DOHH2 (cell line): Measurements from ENCODE around the gene SPTBN1.

ENCODE experiments used
- H3F3A ChIP-seq: fragments of 200-600 bp; sonication (generic), shearing (Covaris generic); 2 replicates; pipeline ENCODE4 v1.6.0; 2016; ENCODE audit warnings: antibody characterized with exemption, mild to moderate bottlenecking; ENCODE audit not compliant: control insufficient read depth, insufficient read depth
- H3K27ac ChIP-seq: fragments of 200-600 bp; sonication (generic); 2 replicates; pipeline ENCODE4 v1.5.1; 2014; ENCODE audit warnings: low read depth, mild to moderate bottlenecking, low read length, moderate library complexity
- H3K27me3 ChIP-seq: fragments of 200-600 bp; sonication (generic); 2 replicates; pipeline ENCODE4 v1.6.1; 2014; ENCODE audit warnings: mild to moderate bottlenecking, low read length, mixed read lengths; ENCODE audit not compliant: control insufficient read depth
- H3K36me3 ChIP-seq: fragments of 200-600 bp; sonication (generic); 2 replicates; pipeline ENCODE4 v1.6.1; 2014; ENCODE audit warnings: mild to moderate bottlenecking, low read length, moderate library complexity, mixed read lengths; ENCODE audit not compliant: control insufficient read depth
- H3K4me1 ChIP-seq: fragments of 200-600 bp; sonication (generic); 2 replicates; pipeline ENCODE4 v1.6.1; 2014; ENCODE audit warnings: mild to moderate bottlenecking, low read length, mixed read lengths; ENCODE audit not compliant: control insufficient read depth
- H3K4me2 ChIP-seq: fragments of 200-600 bp; sonication (generic); 2 replicates; pipeline ENCODE4 v1.6.0; 2014; ENCODE audit warnings: mild to moderate bottlenecking, low read length, moderate library complexity
- H3K4me3 ChIP-seq: fragments of 200-600 bp; sonication (generic); 2 replicates; pipeline ENCODE4 v1.5.1; 2014; ENCODE audit warnings: mild to moderate bottlenecking, low read length, mixed read lengths
- H3K79me2 ChIP-seq: fragments of 200-600 bp; sonication (generic); 2 replicates; pipeline ENCODE4 v1.6.1; 2014; ENCODE audit warnings: mild to moderate bottlenecking, low read length, mixed read lengths; ENCODE audit not compliant: control insufficient read depth
- H3K9me2 ChIP-seq: fragments of 200-600 bp; sonication (generic); replicated peaks from 2 replicates; pipeline ENCODE4 v1.6.1; 2014; ENCODE audit warnings: mild to moderate bottlenecking, low read length, mixed read lengths; ENCODE audit not compliant: control insufficient read depth
- H3K9me3 ChIP-seq: fragments of 200-600 bp; sonication (generic); 2 replicates; pipeline ENCODE4 v1.6.1; 2014; ENCODE audit warnings: antibody characterized with exemption, low read length, mixed read lengths; ENCODE audit not compliant: control insufficient read depth, insufficient read depth
- H4K20me1 ChIP-seq: fragments of 200-600 bp; sonication (generic); 2 replicates; pipeline ENCODE4 v1.6.0; 2014; ENCODE audit warnings: low read depth, mild to moderate bottlenecking, antibody characterized with exemption, low read length, moderate library complexity; ENCODE audit not compliant: control insufficient read depth, insufficient read depth
- CTCF ChIP-seq: fragments of 200-600 bp; sonication (generic); IDR thresholded peaks from one replicate; pipeline ENCODE4 v1.5.1; 2014; ENCODE audit warnings: antibody characterized with exemption, mild to moderate bottlenecking, low read depth, low read length; ENCODE audit not compliant: poor library complexity, severe bottlenecking
- EZH2phosphoT487 ChIP-seq: fragments of 200-600 bp; sonication (generic); IDR thresholded peaks from 2 replicates; pipeline ENCODE4 v1.6.1; 2017; ENCODE audit warnings: borderline replicate concordance, mild to moderate bottlenecking, antibody characterized with exemption, low read length, moderate library complexity, mixed read lengths

The SPTBN1 gene

GRCh38 chr2:54659527-54659926 is 203.4 kb downstream of the SPTBN1 start:
- Histone ChIP-seq H3K9me3 (no peaks in the 10 kb centered on the region), H3K27me3 (no peaks in the 10 kb centered on the region), H3K79me2 (no peaks in the 10 kb centered on the region), H3K4me3 (no peak overlapping the region), H3K27ac (no peak overlapping the region), H3K4me1 (no peaks in the 10 kb centered on the region), H4K20me1 (no peaks in the 10 kb centered on the region), H3K9me2 (no peaks in the 10 kb centered on the region), H3K36me3 (no peaks in the 10 kb centered on the region), H3F3A (no peaks in the 10 kb centered on the region), H3K4me2 (no peak overlapping the region)
- TF ChIP-seq EZH2phosphoT487 (no peak), CTCF (no peak)

GRCh38 chr2:54660752-54661151 is 204.6 kb downstream of the SPTBN1 start:
- no peaks in the 10 kb centered on the region for H3K27me3 ChIP-seq
- H3K4me3 ChIP-seq, result no peak overlapping the region
- no peaks in the 10 kb centered on the region for H3F3A ChIP-seq
- H3K79me2 ChIP-seq, result no peaks in the 10 kb centered on the region
- no peak for TF ChIP-seq EZH2phosphoT487
- TF ChIP-seq CTCF, result no peak
- H3K4me2 ChIP-seq, result no peak overlapping the region
- no peaks in the 10 kb centered on the region for H3K9me3 ChIP-seq
- no peaks in the 10 kb centered on the region for H4K20me1 ChIP-seq
- no peak overlapping the region for H3K27ac ChIP-seq
- no peaks in the 10 kb centered on the region for H3K36me3 ChIP-seq
- H3K4me1 ChIP-seq, result no peaks in the 10 kb centered on the region
- H3K9me2 ChIP-seq, result no peaks in the 10 kb centered on the region

GRCh38 chr2:54663424-54664030 is 207.4 kb downstream of the SPTBN1 start:
- Histone ChIP-seq H3K4me1 (no peaks in the 10 kb centered on the region), H4K20me1 (no peaks in the 10 kb centered on the region), H3K36me3 (no peaks in the 10 kb centered on the region), H3K9me3 (no peaks in the 10 kb centered on the region), H3K27me3 (no peaks in the 10 kb centered on the region), H3K9me2 (no peaks in the 10 kb centered on the region), H3K4me3 (no peak overlapping the region), H3K27ac (no peak overlapping the region), H3K4me2 (no peak overlapping the region), H3F3A (no peaks in the 10 kb centered on the region), H3K79me2 (no peaks in the 10 kb centered on the region)
- TF ChIP-seq EZH2phosphoT487 (no peak), CTCF (no peak)

- no peaks in the 10 kb centered on the region for H3K9me2 ChIP-seq
- no peaks in the 10 kb centered on the region for H3K79me2 ChIP-seq
These were observed 208.2 kb downstream of the SPTBN1 start for GRCh38 chr2:54664238-54664786.

More at GRCh38 chr2:54664238-54664786, 208.2 kb downstream of the SPTBN1 start:
- no peaks in the 10 kb centered on the region for H3F3A ChIP-seq
- no peak for TF ChIP-seq EZH2phosphoT487
- no peak for TF ChIP-seq CTCF
- H3K4me3 ChIP-seq, result no peak overlapping the region
- no peak overlapping the region for H3K4me2 ChIP-seq
- H3K9me3 ChIP-seq, result no peaks in the 10 kb centered on the region
- H4K20me1 ChIP-seq, result no peaks in the 10 kb centered on the region
- no peaks in the 10 kb centered on the region for H3K4me1 ChIP-seq
- no peaks in the 10 kb centered on the region for H3K36me3 ChIP-seq
- no peak overlapping the region for H3K27ac ChIP-seq
- no peaks in the 10 kb centered on the region for H3K27me3 ChIP-seq
